Stimulated activated CD4-positive, alpha-beta T cell treated with anti-CD3 and anti-CD28 coated beads, Interleukin-2, amount 100 ng/mL, for 24 hours (primary cell): Measurements from ENCODE around the gene ISL1.

Source experiments
- DNase-seq, 2 donors: peaks; one replicate each; pipeline ENCODE4 v3.0.0-alpha.2; 2020

The ISL1 gene

GRCh38 chr5:51387884-51388275, 4.6 kb downstream of the ISL1 start:
- DNase-seq = no peak

- DNase-seq = no peak
These were observed 5.4 kb downstream of the ISL1 start for GRCh38 chr5:51388488-51389287.

GRCh38 chr5:51389288-51389576, 6.0 kb downstream of the ISL1 start:
- no peak for DNase-seq

GRCh38 chr5:51389577-51390463, 6.6 kb downstream of the ISL1 start:
- no peak for DNase-seq

- no peak for DNase-seq
These were observed 7.9 kb downstream of the ISL1 start for GRCh38 chr5:51391175-51391574.

- no peak for DNase-seq
These were observed 9.5 kb downstream of the ISL1 start for GRCh38 chr5:51392689-51393199.

- no peak for DNase-seq
These were observed 11.4 kb downstream of the ISL1 start for GRCh38 chr5:51394609-51395008.

GRCh38 chr5:51395245-51395644, 12.0 kb downstream of the ISL1 start:
- DNase-seq = no peak

- no peak for DNase-seq
These were observed 12.6 kb downstream of the ISL1 start for GRCh38 chr5:51395666-51396356.

GRCh38 chr5:51396797-51397196, 13.5 kb downstream of the ISL1 start:
- no peak for DNase-seq

- no peak for DNase-seq
These were observed 14.7 kb downstream of the ISL1 start for GRCh38 chr5:51397996-51398395.

- DNase-seq = no peak
These were observed 15.8 kb downstream of the ISL1 start for GRCh38 chr5:51398875-51399642.

GRCh38 chr5:51399643-51400006, 16.4 kb downstream of the ISL1 start:
- no peak for DNase-seq

- DNase-seq = no peak
These were observed 21.0 kb downstream of the ISL1 start for GRCh38 chr5:51404255-51404654.

- DNase-seq = no peak
These were observed 28.7 kb downstream of the ISL1 start for GRCh38 chr5:51411921-51412325.

GRCh38 chr5:51414516-51414915, 31.3 kb downstream of the ISL1 start:
- DNase-seq = no peak

GRCh38 chr5:51416149-51416548, 32.9 kb downstream of the ISL1 start:
- DNase-seq = no peak

GRCh38 chr5:51433052-51433710, 49.9 kb downstream of the ISL1 start:
- DNase-seq = no peak

- DNase-seq = no peak
These were observed 56.0 kb downstream of the ISL1 start for GRCh38 chr5:51439232-51439631.
